H7 (cell line): ENCODE data around the gene MACF1. TPM values are rescaled to one million over a fixed set of nuclear protein-coding genes. Genes with fewer than 3 reads are reported as not detected.
A peak's percentile ranks its signal among the peaks of the same experiment; 100 is the strongest.

Source experiments
- DNase-seq: peaks from one replicate; pipeline ENCODE4 v3.0.0; 2012
- H3K27me3 ChIP-seq: 2 replicates; pipeline ENCODE4 v1.6.0; 2011; ENCODE audit warnings: mild to moderate bottlenecking, low read length; ENCODE audit not compliant: control insufficient read depth, insufficient read depth
- H3K36me3 ChIP-seq: replicated peaks from 2 replicates; pipeline ENCODE4 v1.5.1; 2011; ENCODE audit warnings: low read length; ENCODE audit not compliant: control insufficient read depth, insufficient read depth
- H3K4me3 ChIP-seq: 2 replicates; pipeline ENCODE4 v1.5.1; 2011; ENCODE audit warnings: low read depth, mild to moderate bottlenecking, control low read depth, low read length, moderate library complexity; ENCODE audit not compliant: insufficient read depth
- total RNA-seq: library from RNA; depleted of rRNA; stranded (reverse); fragments of >200 nt; shearing (Covaris generic); gene quantifications from 2 replicates; pipeline ENCODE4 v1.2.3, GENCODE V29; 2014

Gene MACF1
- total RNA-seq, 1 experiment from 2014 or later = 102 TPM

DNA sequence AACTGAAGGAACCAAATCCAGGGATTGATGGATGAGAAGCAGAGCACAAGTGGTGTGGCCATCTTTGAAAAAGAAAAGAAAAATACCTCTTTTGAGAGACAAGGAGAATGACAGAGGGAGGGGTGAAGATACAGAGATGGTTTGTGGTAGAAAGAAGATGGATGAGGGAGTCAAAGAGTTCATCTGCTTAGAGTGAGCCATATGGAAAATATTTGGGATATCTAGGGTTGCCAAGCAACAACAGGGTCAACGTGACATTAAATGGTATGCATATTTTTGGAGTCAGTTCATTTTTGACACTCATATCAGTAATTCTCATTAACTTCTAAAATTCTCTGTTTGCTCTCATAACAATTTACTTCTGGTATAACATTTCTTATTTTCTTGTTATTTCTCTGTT, 50.7 kb downstream of the MACF1 start:
- no peak for DNase-seq
- H3K36me3 ChIP-seq = peaks cover 10% of the 10 kb centered on the region
- no peak overlapping the region for H3K4me3 ChIP-seq
- no peaks in the 10 kb centered on the region for H3K27me3 ChIP-seq

DNA sequence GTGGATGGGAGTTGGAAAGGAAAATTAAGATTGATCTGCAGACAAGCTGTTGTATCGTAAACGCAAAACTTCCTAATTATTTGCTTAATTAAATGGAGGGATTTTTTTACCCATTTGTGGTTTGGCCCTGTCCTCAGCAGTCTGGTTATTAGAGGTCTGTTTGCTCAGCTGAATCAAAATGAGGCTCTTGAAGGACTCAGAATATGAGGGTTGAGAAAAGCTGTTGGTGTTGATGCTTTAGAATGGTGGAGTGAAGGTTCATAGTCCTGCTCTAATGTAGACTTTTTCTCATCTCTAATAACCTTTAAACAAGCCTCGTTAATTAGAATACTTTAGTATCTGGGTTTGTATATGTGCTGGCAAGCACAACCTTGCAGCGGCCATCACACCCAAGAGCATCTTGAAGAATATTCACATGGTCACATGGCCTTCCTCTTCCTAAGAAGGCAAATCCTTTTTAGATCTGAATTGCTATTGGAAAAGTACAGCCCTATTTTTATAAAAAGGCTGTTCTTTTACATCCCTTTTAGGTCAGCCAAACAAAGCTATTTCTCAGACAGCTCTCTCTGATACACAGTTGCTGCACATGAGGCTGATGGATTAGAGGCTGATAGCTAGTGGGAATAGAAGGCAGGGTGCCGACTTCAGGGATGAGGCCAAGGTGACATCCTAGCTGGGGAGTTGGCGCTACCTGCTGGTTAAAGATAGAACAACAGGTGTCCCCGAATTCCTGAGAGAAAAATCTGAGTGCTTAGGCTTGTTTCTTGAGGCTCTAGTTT, 53.8 kb downstream of the MACF1 start:
- Histone ChIP-seq H3K36me3 (peaks cover 8% of the 10 kb centered on the region), H3K27me3 (no peaks in the 10 kb centered on the region), H3K4me3 (no peak overlapping the region)
- DNase-seq = peak; percentile 85

DNA sequence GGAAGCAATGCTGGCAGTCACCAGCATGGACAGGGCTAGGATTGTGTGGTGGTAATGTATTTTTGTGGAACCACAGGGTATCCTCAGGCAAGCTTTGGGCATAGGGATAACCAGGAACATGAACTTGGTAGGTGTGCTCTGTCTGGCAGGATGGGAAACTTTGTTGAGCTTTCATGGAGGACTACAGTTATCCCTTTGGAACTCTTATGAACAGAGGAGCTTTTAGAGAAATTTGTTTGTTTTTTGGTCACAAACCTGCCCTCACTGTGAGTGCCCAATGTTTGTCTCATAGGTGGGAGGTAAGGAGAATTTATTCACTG, 54.4 kb downstream of the MACF1 start:
- H3K36me3 ChIP-seq = peaks cover 8% of the 10 kb centered on the region

DNA sequence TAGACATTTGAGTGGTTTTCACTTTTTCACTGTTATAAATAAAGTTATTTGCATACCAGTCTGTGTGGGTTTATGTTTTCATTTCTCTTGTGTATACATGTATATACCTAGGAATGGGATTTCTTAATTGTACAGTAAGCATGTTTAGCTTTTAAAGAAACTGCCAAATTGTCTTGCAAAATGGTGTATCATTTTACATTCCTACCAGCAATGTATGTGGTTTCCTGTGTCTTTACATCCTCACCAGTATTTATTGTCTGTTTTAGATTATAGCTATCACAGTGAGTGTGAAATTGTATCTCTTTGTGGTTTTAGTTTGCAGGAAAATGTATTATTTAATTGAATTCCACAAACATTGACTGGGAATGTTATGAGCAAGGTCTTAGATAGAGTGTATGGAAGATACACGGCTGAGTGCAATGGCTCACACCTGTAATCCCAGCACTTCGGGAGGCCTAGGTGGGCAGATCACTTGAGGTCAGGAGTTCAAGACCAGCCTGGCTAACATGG, 57.3 kb downstream of the MACF1 start:
- no peaks in the 10 kb centered on the region for H3K27me3 ChIP-seq
- H3K36me3 ChIP-seq = peaks cover 3% of the 10 kb centered on the region
- DNase-seq = no peak
- H3K4me3 ChIP-seq = no peak overlapping the region

More for the DNA sequence above, 54.4 kb downstream of the MACF1 start:
- Histone ChIP-seq H3K27me3 (no peaks in the 10 kb centered on the region), H3K4me3 (no peak overlapping the region)
- DNase-seq = no peak

DNA sequence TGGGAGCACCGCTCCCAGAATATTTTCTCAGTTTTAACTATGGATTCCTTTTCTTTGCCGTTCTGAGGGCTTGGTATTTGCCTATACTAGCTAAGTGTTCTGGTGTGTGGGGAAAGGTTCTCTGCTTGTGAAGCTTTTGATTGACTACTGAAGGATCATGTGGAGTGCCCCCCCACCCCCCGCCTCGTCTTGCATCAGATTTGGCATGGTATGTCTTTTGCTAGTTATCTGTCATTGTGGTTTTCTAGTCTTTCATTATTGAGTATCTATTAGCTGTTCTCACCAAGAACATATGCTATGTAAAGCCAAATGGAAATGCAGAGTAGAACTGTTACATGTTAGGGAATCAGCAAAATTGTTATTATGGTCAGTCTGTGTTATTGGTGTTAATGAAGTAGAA, 58.3 kb downstream of the MACF1 start:
- no peak for DNase-seq
- no peaks in the 10 kb centered on the region for H3K27me3 ChIP-seq
- no peak overlapping the region for H3K4me3 ChIP-seq
- H3K36me3 ChIP-seq = peaks cover 2% of the 10 kb centered on the region

DNA sequence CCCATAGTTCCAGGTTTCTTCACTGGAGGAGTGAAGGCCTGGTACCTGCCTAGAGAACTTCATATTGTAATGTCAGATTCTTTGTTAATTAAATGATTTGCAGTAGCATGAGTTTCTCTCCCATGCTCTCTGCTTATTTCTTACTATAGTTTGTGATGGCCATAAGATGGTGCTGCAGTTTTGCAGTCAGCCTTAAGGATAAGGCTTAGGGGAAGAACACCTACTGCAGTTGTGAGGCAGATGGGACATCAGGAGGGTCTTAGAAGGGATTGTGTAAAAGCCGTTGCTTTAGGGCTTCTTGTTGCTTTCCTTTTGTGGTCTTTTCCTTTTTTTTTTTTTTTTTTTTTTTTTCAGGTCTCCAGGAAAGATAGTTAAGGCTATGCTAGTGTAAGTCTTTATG, 61.8 kb downstream of the MACF1 start:
- Histone ChIP-seq H3K36me3 (peaks cover 3% of the 10 kb centered on the region), H3K27me3 (no peaks in the 10 kb centered on the region), H3K4me3 (no peak overlapping the region)
- DNase-seq = peak; percentile 29

DNA sequence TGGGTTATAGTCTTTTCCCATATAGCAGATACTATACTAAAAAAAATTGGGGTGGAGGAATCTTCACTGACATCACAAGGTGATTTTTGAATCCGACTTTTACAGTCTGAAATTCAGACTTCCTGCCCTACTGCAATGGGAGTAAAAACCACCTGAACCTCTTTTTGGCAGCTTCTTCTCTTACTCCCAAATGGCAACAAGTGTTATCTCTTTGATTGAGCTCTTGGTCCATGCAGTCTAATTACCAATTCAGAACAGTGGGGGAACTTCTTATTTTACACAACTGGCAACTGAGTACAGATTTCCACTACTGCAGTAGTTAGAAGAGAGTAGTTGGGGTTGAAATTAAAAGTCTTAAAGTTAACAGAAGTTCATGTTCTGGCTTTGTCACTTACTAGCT, 62.3 kb downstream of the MACF1 start:
- DNase-seq = no peak
- Histone ChIP-seq H3K27me3 (no peaks in the 10 kb centered on the region), H3K36me3 (peaks cover 3% of the 10 kb centered on the region), H3K4me3 (no peak overlapping the region)

DNA sequence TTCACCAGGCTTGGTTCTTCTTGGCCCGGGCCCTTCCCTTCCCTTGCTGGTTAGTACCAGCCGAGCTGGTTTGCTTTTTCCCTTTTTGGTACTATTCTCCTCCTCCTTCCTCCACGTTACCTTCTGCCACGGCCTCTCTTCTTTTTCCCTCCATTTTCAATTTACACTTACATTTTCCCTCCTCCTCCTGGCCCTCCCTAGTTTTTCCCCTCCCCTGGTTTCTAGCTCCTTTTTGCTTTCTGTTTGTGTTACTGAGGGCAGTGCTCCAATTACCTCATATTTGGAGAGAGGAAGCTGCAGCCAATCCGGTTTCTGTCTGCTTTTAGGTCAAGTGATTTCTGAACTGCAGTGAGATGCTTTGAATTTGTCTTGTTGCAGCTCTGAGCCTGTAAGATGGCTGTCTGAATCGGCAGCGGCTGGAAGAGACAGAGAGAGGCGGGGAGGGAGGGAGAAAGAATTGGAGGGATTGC, 63.7 kb downstream of the MACF1 start:
- Histone ChIP-seq H3K4me3 (peak overlapping the region; percentile 16; the same call in 1 of the 2 replicates), H3K27me3 (no peaks in the 10 kb centered on the region), H3K36me3 (peaks cover 3% of the 10 kb centered on the region)
- no peak for DNase-seq

DNA sequence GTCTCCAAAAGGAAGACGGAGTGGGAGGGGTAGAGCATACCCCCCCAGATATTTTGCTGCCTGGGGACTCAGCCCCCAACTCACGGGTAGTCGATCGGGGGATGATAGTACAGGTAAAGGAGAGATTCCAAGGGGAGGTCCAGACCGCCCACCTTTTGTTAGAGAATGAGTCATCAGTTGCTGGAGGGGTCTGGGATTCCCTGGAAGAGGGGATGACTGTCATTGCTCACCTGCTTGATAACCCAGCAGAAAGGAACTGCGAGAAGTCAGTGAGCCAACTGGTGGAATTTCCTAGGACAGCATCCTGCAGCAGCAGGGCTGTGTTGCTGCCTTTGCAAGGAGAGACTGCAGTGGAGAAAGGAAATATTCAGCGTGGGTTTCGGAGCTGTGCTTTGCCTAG, 64.4 kb downstream of the MACF1 start:
- Histone ChIP-seq H3K27me3 (no peaks in the 10 kb centered on the region), H3K36me3 (peaks cover 3% of the 10 kb centered on the region), H3K4me3 (no peak overlapping the region)
- DNase-seq = peak; percentile 59

DNA sequence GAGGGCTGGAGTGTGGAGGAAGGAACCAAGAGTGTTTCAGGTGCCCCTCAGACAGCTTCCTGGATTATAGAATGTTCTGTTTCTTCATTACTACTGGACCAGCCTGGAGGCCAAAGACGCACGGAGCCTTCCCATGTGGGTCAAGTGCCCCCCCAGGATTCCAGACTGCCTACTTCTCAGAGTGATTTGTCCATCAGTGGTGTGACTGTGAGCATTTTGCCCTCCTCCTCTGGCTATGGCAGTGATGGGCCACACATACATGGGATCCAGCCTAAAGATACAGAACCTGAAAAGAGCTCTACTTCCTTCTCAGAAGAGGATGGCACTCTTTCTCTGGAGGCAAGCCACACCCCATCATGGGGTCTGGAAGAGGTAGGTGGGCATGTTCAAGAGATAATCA, 64.9 kb downstream of the MACF1 start:
- Histone ChIP-seq H3K4me3 (no peak overlapping the region), H3K27me3 (no peaks in the 10 kb centered on the region), H3K36me3 (peaks cover 3% of the 10 kb centered on the region)
- DNase-seq = no peak

DNA sequence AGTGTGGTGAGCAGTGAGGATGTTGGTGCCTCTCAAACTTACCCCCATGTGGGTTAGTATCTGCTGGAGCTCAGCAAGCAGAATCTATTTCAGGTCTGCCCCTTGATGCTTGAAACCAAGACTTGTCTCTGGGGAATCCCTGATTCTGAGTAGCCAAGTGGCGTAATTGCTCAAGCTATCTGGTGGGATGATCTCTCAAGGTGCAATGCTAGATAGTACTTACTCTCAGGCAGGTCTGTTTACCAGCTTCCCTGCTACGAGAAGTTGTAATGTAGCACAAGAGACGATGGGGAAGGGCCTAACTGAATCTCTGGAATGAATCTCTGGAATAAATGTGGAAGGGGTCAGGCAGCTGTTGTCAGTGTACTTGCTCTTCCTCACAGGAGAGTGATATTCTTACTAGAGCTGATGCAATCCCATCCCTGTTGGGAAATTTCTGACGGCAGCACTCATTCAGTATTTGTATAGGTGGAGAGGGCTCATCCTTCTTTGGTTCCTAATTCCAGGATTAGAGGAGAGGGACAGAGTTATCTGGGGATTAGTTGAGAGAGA, 65.4 kb downstream of the MACF1 start:
- no peak for DNase-seq

DNA sequence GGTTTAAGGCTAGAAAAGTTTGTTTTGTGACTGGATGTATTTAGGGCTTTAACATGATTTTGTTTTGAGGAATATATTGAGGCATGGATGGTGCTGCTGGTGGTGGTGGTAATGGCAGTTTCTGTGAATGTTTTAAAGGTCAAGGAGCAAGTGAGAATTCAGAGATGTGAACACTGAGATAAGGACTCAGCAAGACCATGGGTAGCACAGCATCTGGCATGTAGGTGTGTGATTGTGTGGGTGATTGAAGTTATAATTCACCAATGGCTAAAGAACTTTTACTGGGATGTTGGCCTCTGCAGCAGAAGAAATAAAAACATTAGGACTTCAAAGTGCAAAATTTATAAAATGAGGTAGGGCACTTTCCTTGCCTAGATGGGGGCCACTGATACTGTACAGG, 65.9 kb downstream of the MACF1 start:
- H3K36me3 ChIP-seq = peaks cover 3% of the 10 kb centered on the region
- DNase-seq = no peak
- H3K4me3 ChIP-seq = no peak overlapping the region
- no peaks in the 10 kb centered on the region for H3K27me3 ChIP-seq

More for the DNA sequence above, 65.4 kb downstream of the MACF1 start:
- Histone ChIP-seq H3K27me3 (no peaks in the 10 kb centered on the region), H3K36me3 (peaks cover 3% of the 10 kb centered on the region), H3K4me3 (no peak overlapping the region)

DNA sequence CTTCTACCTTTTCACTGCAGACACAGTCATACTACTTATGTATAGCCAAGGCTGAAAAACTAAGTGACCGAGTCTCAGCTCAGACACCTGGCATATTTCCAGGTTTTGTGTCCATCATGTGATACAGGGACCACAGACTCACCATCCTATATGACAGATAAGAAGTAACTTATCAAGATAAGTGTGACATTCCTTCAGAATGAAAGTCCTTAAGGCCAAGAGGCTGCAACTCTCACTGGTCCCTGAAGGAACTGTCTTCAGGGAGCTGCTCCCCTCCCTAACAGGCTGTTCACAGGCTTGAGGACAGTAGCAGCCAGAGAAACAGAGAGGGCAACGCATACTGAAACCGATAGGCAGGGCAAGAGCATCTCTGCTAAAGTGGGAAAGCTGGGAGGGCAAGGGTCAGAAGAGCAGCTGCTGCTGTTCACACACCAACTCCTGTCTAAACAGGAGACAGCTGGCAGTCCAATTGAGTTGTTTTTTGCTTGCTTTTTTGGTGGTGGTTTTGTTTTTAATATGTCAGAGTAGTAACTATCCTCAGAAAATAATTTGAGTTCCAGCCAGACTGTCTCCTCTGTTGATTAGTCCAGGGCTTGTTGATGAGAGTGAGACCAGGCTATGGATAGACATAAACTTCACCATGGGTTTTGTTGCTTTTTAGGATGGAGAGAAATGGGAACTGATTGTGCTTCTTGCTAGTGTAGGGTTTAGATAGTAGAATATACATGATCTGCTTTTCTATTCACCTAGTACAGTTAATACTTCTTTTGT, 67.7 kb downstream of the MACF1 start:
- peaks cover 3% of the 10 kb centered on the region for H3K36me3 ChIP-seq
- DNase-seq = no peak
- H3K27me3 ChIP-seq = no peaks in the 10 kb centered on the region
- H3K4me3 ChIP-seq = no peak overlapping the region

DNA sequence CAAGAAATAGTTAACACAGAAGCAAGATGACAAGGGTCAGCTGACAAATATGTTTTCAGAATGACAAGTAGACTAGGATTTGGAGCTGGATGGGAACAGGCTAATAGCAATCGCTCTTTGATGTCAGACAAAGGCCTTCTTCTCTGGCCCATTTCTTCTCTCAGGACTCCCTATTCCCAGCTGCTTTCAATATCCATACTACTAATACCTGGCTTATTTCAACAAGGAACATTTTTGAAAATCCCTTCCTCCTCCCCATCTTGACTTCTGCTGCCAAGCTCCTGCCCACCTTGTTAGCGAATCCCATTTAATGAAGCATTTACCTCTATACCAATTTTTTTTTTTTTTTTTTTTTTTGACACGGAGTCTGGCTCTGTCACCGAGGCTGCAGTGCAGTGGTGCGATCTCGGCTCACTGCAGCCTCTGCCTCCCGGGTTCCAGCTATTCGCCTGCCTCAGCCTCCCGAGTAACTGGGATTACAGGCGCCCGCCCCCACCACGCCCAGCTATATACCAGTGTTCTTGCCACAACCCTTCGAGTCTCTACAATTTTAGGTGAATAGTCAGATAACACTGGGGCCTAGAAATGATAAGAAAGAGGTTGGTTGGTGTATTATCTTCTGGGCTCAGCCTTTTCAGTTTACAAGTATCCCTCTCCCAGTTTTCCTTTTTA, 68.4 kb downstream of the MACF1 start:
- Histone ChIP-seq H3K36me3 (peaks cover 3% of the 10 kb centered on the region), H3K27me3 (no peaks in the 10 kb centered on the region), H3K4me3 (no peak overlapping the region)
- no peak for DNase-seq
